Astrocyte of the cerebellum (primary cell): Measurements from ENCODE around the gene ABCD3.

ENCODE experiments used
- DNase-seq: peaks from one replicate; pipeline ENCODE4 v3.0.0-alpha.2; 2011; ENCODE audit warnings: low read depth
- H3K4me3 ChIP-seq: 2 replicates; pipeline ENCODE4 v1.5.1; 2011; ENCODE audit warnings: mild to moderate bottlenecking, low read depth, low read length, moderate library complexity
- in situ Hi-C: cut with HindIII; loops from 2 replicates; pipeline ENCODE4 v1.10.0; 2017; ENCODE audit warnings: low sequenced_read_pairs
- TF ChIP-seq, protein P1 (sequence below): IDR thresholded peaks from 2 replicates; pipeline ENCODE4 v1.5.1; 2012; ENCODE audit warnings: low read length, low read depth, moderate library complexity, mild to moderate bottlenecking; ENCODE audit errors: missing control alignments

ABCD3 gene

DNA sequence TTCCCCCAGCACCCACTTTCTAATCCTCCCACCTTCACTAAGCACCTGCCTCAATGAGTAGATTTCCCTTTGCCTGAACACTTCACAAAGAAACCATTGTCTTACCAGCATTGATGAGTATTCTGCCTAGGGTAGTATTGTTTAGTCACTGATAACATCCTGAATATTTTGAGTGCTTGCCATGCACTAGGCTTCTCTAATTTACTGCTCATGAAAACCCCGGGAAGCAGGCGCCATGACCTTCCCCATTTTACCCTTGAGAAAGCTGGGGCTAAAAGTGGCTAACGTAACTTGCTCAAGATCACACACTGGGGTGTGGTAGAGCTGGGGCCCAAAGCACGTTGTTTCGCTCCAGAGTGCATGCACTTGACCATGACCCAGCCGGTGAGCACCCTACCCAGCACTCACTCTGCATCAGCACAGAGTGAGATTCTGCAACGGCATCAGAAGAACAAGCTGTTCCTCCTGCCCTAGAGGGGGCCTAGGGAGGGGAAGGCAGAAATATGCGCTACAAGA lies 133.9 kb downstream of the ABCD3 start:
- TF ChIP-seq, protein P1, sequence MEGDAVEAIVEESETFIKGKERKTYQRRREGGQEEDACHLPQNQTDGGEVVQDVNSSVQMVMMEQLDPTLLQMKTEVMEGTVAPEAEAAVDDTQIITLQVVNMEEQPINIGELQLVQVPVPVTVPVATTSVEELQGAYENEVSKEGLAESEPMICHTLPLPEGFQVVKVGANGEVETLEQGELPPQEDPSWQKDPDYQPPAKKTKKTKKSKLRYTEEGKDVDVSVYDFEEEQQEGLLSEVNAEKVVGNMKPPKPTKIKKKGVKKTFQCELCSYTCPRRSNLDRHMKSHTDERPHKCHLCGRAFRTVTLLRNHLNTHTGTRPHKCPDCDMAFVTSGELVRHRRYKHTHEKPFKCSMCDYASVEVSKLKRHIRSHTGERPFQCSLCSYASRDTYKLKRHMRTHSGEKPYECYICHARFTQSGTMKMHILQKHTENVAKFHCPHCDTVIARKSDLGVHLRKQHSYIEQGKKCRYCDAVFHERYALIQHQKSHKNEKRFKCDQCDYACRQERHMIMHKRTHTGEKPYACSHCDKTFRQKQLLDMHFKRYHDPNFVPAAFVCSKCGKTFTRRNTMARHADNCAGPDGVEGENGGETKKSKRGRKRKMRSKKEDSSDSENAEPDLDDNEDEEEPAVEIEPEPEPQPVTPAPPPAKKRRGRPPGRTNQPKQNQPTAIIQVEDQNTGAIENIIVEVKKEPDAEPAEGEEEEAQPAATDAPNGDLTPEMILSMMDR: no peak
- no peak for DNase-seq
- in situ Hi-C loops: no loop called here
- no peak overlapping the region for H3K4me3 ChIP-seq

DNA sequence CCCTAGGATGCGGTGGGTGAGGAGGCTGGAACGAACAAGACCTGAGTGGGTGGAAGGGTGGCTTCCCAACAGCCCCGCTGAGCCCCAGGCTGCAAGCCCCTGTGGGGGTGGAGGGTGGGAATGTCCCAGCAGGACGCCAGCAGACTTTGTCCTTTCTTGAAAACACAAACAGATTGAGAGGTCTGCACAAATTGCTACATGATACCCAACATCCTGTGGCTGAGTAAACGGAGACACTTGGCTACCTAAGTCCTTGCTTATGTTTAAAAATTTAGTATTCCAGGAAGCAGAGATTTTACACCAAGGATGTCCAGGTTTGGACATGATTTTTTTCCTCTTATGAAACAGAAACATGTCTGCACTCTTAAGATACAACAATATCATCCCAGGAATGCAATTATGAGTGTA lies 135.1 kb downstream of the ABCD3 start:
- in situ Hi-C loops: no loop called here

DNA sequence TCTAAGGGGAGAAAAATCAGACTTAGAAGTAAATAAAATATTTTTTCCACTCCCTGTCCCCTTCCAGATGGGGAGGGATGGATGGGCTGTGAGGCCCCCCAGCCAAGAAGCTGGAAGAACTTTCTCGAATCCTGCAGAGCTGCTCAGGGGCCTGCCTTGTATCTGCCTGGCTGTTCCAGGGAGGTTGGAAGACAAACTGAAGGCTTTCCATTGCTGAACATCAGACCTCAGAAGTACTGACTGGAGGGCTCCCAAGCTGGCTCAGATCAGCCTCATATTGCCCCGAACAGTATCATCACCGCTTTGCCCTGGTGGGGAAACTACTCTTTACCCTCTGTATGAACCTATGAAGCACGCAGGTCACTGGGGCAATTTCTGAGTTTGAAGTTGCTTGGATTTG lies 135.7 kb downstream of the ABCD3 start:
- in situ Hi-C loops: no loop called here
- TF ChIP-seq, protein P1: no peak
- DNase-seq: no peak
- no peak overlapping the region for H3K4me3 ChIP-seq

More for the DNA sequence above, 135.1 kb downstream of the ABCD3 start:
- H3K4me3 ChIP-seq: no peak overlapping the region
- TF ChIP-seq, protein P1: no peak
- DNase-seq: no peak

DNA sequence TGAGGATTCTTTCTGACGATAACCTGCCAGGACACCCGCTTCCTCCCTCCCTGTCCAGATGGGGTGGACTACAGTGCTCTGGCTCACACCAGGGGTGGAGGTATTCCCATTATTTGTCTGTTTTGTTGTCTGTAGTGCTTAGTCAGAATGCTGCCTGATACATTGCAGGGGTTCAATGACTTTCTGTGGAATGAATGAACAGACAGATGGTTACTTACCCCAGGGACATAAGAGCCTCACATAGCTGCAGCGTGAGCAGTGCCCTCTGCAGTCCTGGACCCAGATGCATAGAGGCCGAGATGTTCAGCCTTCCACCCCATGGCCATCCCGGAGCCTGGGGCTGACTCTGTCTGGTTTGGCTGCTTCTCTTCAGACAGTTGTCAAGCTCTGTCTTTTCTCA lies 136.4 kb downstream of the ABCD3 start:
- TF ChIP-seq, protein P1: no peak
- H3K4me3 ChIP-seq: no peak overlapping the region
- in situ Hi-C loops: no loop called here
- no peak for DNase-seq

DNA sequence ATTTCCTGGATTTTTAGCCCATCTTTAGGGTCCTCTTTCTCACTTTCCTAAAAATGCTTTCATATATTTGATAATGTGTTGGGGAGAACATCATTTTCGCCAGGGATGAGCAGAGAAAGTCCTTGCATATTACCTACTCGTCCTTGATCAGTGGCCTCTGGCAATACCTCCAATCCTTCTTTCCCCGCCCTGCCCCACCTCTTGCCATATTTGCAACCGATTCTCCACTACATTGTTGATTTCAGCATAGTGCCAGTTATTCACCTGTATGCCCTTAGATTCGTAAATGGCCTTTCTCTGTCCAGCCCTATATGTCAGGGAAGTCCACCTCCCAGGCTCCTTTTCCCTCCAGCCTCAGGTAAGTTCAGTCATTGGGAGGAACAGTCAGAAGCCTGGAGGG lies 136.9 kb downstream of the ABCD3 start:
- no peak for DNase-seq
- in situ Hi-C loops: no loop called here
- TF ChIP-seq, protein P1: no peak
- no peak overlapping the region for H3K4me3 ChIP-seq

DNA sequence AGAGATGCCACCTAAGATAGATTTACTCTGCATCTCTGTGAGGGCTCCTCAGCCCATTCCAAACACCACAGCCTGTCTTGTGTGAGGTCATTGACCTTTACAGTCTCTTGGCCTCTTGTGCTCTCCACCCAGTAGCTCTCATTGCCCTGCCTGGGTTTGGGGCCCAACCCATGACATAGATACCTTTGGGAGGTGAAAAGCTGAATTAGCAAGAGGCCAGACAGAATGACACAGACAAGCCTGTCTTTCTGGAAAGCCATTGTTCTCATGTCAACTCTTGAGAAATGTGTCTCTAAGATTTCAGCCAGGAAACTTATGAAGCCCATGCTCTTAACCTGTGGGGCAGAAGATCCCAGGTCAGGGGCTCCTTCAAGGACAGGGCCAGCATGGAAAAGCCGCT lies 141.7 kb downstream of the ABCD3 start:
- H3K4me3 ChIP-seq: no peak overlapping the region
- TF ChIP-seq, protein P1: no peak
- in situ Hi-C loops: no loop called here
- DNase-seq: no peak

DNA sequence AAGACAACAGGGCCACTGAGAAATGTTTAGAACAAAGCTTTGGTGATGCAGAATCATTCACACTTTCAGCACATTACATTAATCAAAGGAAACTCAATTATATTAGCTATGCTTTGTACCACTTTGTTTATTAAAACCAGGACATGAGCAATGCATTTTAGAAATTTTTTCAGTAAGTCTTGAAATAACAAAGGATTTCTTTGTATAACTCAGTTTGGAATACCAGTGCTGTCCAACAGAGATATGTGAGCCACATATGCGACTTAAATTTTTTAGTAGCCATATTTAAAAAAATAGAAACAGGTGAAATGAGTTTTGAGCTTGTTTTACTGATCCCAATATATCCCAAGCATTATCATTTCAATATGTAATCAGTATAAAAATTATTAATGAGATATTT lies 142.1 kb downstream of the ABCD3 start:
- no peak for DNase-seq
- no peak overlapping the region for H3K4me3 ChIP-seq
- in situ Hi-C loops: no loop called here
- TF ChIP-seq, protein P1: no peak
